Mesenchymal stem cell (in vitro differentiated cells and primary cell): ENCODE measurements around the gene ADGRV1.

Experiments used
- DNase-seq: peaks from one replicate; pipeline ENCODE4 v3.0.0-alpha.2; 2013
- H2AFZ ChIP-seq: one replicate; pipeline ENCODE4 v1.6.1; 2013; ENCODE audit warnings: low read depth, mild to moderate bottlenecking, control low read depth, inconsistent platforms, low read length, moderate library complexity
- H2AK5ac ChIP-seq: 2 replicates; pipeline ENCODE4 v1.6.1; 2013; ENCODE audit warnings: low read length, moderate library complexity, mild to moderate bottlenecking, inconsistent platforms; ENCODE audit not compliant: severe bottlenecking
- H2BK120ac ChIP-seq: one replicate; pipeline ENCODE4 v1.6.1; 2013; ENCODE audit warnings: low read depth, mild to moderate bottlenecking, inconsistent platforms, low read length, moderate library complexity
- H2BK12ac ChIP-seq, 2 experiments: one replicate each; pipeline ENCODE4 v1.6.1; 2013; ENCODE audit warnings: inconsistent platforms in 2 of 2, low read length in 2 of 2, mild to moderate bottlenecking in 2 of 2, moderate library complexity in 2 of 2, control low read depth in 1 of 2
- H2BK15ac ChIP-seq: one replicate; pipeline ENCODE4 v1.6.1; 2013; ENCODE audit warnings: mild to moderate bottlenecking, low read depth, inconsistent platforms; ENCODE audit not compliant: poor library complexity, severe bottlenecking
- H2BK5ac ChIP-seq: 2 replicates; pipeline ENCODE4 v1.6.1; 2013; ENCODE audit warnings: low read depth, mild to moderate bottlenecking, low read length, control low read depth, inconsistent platforms; ENCODE audit not compliant: poor library complexity, severe bottlenecking
- H3K14ac ChIP-seq, 2 experiments: one replicate each; pipeline ENCODE4 v1.6.1; 2013; ENCODE audit warnings: inconsistent platforms in 2 of 2, low read length in 2 of 2, control low read depth in 1 of 2, mild to moderate bottlenecking in 1 of 2, moderate library complexity in 1 of 2
- H3K18ac ChIP-seq, 2 experiments: one replicate each; pipeline ENCODE4 v1.6.1; 2013; ENCODE audit warnings: inconsistent platforms in 2 of 2, low read length in 2 of 2, control low read depth in 1 of 2, low read depth in 1 of 2, mild to moderate bottlenecking in 1 of 2
- H3K23ac ChIP-seq, 2 experiments: one replicate each; pipeline ENCODE4 v1.6.1; 2013; ENCODE audit warnings: inconsistent platforms in 2 of 2, low read length in 2 of 2, mild to moderate bottlenecking in 2 of 2, moderate library complexity in 2 of 2, control low read depth in 1 of 2
- H3K27ac ChIP-seq: 2 replicates; pipeline ENCODE4 v1.5.1; 2013; ENCODE audit warnings: mild to moderate bottlenecking, moderate library complexity, low read length, control low read depth, inconsistent platforms; ENCODE audit not compliant: poor library complexity, severe bottlenecking
- H3K27me3 ChIP-seq, 2 experiments: 2 replicates each; pipeline versions ENCODE4 v1.6.1 to v1.7.0; 2013; ENCODE audit warnings: low read length in 2 of 2, mild to moderate bottlenecking in 2 of 2, moderate library complexity in 2 of 2, control low read depth in 1 of 2, inconsistent platforms in 1 of 2; ENCODE audit not compliant: control insufficient read depth in 1 of 2, insufficient read depth in 1 of 2
- H3K36me3 ChIP-seq, 2 experiments: 2 replicates each; pipeline versions ENCODE4 v1.6.1 to v1.7.0; 2013; ENCODE audit warnings: low read length in 2 of 2, control low read depth in 1 of 2, inconsistent platforms in 1 of 2, low read depth in 1 of 2, mild to moderate bottlenecking in 1 of 2; ENCODE audit not compliant: insufficient read depth in 2 of 2, control insufficient read depth in 1 of 2
- H3K4ac ChIP-seq, 2 experiments: one replicate each; pipeline ENCODE4 v1.6.1; 2013; ENCODE audit warnings: inconsistent platforms in 2 of 2, low read length in 2 of 2, mild to moderate bottlenecking in 2 of 2, moderate library complexity in 2 of 2, control low read depth in 1 of 2, low read depth in 1 of 2
- H3K4me1 ChIP-seq: 2 replicates; pipeline ENCODE4 v1.6.1; 2013; ENCODE audit warnings: low read depth, low read length, control low read depth; ENCODE audit not compliant: control insufficient read depth, insufficient read depth
- H3K4me2 ChIP-seq: 2 replicates; pipeline ENCODE4 v1.6.1; 2013; ENCODE audit warnings: low read length, mild to moderate bottlenecking, inconsistent platforms; ENCODE audit not compliant: poor library complexity, severe bottlenecking
- H3K4me3 ChIP-seq, 2 experiments: 2 replicates each; pipeline versions ENCODE4 v1.5.1 to v1.7.0; 2013; ENCODE audit warnings: low read length in 2 of 2, mild to moderate bottlenecking in 2 of 2, control low read depth in 1 of 2, low read depth in 1 of 2; ENCODE audit not compliant: insufficient read depth in 1 of 2
- H3K79me1 ChIP-seq: replicated peaks from 2 replicates; pipeline ENCODE4 v1.6.1; 2013; ENCODE audit warnings: mild to moderate bottlenecking, control low read depth, low read length, inconsistent platforms; ENCODE audit not compliant: poor library complexity, severe bottlenecking
- H3K9ac ChIP-seq: 2 replicates; pipeline ENCODE4 v1.7.0; 2013; ENCODE audit warnings: mild to moderate bottlenecking, low read length, moderate library complexity
- H3K9me3 ChIP-seq: 2 replicates; pipeline ENCODE4 v1.7.0; 2013; ENCODE audit warnings: mild to moderate bottlenecking, low read length; ENCODE audit not compliant: control insufficient read depth
- H4K8ac ChIP-seq: one replicate; pipeline ENCODE4 v1.6.1; 2013; ENCODE audit warnings: inconsistent platforms, mild to moderate bottlenecking, low read length, moderate library complexity
- H4K91ac ChIP-seq: one replicate; pipeline ENCODE4 v1.6.1; 2013; ENCODE audit warnings: mild to moderate bottlenecking, low read length, inconsistent platforms
- WGBS: methylation state at CpG from one replicate; pipeline ENCODE4 v1.1.7; 2013; ENCODE audit warnings: mixed read lengths; 5-methylcytosine and 5-hydroxymethylcytosine counted together

Gene ADGRV1

DNA sequence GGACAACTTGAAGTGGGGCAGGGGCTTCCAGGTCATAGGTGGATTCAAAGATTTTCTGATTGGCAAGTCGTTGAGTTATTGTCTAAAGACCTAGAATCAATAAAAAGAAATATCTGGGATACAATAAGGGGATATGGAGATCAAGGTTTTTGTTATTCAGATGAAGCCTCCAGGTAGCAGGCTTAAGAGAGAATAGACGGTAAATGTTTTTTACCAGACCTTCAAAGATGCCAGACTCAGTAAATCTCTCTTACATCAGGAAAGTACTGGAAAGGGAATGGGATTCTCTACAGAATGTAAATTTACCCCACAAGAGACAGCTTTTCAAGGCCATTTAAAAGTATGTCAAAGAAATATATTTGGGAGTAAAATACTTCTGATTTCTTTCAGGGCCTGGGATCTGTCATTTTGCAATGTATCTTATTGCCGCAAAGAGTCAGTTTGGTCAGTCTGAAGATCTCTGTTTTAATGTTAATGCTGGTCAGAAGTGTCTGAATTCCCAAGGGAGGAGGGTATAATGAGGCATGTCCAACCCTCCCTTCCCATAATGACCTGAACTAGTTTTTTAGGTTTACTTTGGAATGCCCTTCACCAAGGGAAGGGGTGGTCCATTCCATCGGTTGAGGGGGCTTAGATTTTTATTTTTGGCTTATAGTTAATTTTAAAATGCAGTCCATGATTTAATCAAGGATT lies 15.6 kb upstream of the ADGRV1 start:
- Histone ChIP-seq H3K4ac (no peak overlapping the region), H3K4me3 (no peak overlapping the region), H3K14ac (no peak overlapping the region), H3K4me2 (no peak overlapping the region), H3K9me3 (no peaks in the 10 kb centered on the region), H3K27ac (no peak overlapping the region), H2AK5ac (no peak overlapping the region), H3K23ac (no peak overlapping the region), H2BK120ac (no peak overlapping the region), H4K91ac (no peak overlapping the region), H2BK12ac (no peak overlapping the region), H3K27me3 (peaks cover 4 to 17% of the 10 kb centered on the region in 2 experiments), H3K9ac (no peak overlapping the region), H4K8ac (no peak overlapping the region), H2AFZ (no peak overlapping the region), H2BK15ac (no peak overlapping the region), H3K18ac (no peak overlapping the region), H3K79me1 (no peaks in the 10 kb centered on the region), H3K36me3 (no peaks in the 10 kb centered on the region), H3K4me1 (no peaks in the 10 kb centered on the region), H2BK5ac (no peak overlapping the region)
- WGBS: 69% methylated on average over 2 of the region's 4 CpGs
- no peak for DNase-seq

DNA sequence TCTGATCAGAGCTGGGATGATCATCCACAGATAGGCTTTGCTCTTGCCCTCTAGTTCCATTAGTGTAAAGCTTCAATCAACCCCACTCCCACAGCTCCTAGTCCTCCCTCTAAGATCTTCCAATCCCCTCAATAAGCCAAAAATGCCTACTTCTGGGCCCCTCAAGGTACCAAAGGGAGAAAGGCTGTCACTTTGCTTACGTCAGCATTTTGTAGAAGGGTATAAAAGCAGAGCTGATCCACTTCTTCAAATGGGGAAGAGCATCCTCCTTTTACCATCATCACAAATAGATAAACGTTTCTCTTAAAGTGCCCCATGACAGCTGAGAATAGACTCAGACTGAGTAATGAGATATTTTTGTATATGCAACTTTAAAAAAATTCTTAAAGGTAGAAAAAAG lies 13.1 kb upstream of the ADGRV1 start:
- DNase-seq: no peak
- no peak overlapping the region for H2AFZ ChIP-seq
- no peak overlapping the region for H2BK120ac ChIP-seq
- no peak overlapping the region for H2BK12ac ChIP-seq
- no peaks in the 10 kb centered on the region for H3K4me1 ChIP-seq
- H3K4me3 ChIP-seq: no peak overlapping the region
- H2BK5ac ChIP-seq: no peak overlapping the region
- H3K36me3 ChIP-seq: no peaks in the 10 kb centered on the region
- H3K79me1 ChIP-seq: no peaks in the 10 kb centered on the region
- H4K8ac ChIP-seq: no peak overlapping the region
- H3K27me3 ChIP-seq: peaks cover 4 to 17% of the 10 kb centered on the region in 2 experiments
- H4K91ac ChIP-seq: no peak overlapping the region
- no peak overlapping the region for H2AK5ac ChIP-seq
- H3K4me2 ChIP-seq: no peak overlapping the region
- no peak overlapping the region for H3K23ac ChIP-seq
- no peaks in the 10 kb centered on the region for H3K9me3 ChIP-seq
- H3K18ac ChIP-seq: no peak overlapping the region
- no CpG with 5 or more reads among the region's 2 CpGs for WGBS
- no peak overlapping the region for H3K9ac ChIP-seq
- H3K4ac ChIP-seq: no peak overlapping the region
- no peak overlapping the region for H3K27ac ChIP-seq
- H2BK15ac ChIP-seq: no peak overlapping the region
- no peak overlapping the region for H3K14ac ChIP-seq

DNA sequence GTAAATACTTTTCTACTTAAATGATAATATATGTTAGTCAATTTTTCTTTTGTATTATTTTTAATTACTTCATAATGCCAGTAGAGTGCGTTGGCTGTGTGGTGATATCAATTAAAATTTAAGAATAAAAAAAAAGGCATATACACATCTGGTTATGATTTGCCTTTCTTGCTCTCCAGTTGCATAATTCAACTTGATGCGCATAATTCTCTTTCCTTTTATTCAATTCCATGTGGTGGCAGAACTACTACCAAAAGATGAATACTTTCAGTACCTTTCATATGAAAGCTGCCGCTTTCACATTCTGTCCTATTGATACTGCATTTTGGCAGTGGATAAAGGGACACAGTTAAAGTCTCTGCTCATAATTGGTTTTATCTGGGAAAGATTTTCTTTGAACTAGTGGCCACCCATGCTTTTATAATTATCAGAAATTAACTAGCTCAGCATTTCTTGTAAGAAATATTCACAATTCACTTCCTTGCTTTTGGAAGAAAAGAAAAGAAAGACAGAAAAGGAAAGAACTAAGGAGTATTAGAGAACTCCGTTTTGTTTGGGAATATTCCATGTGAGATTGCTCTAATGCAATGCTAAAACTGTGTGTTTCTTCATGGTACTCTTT lies 12.3 kb upstream of the ADGRV1 start:
- Histone ChIP-seq H2BK120ac (no peak overlapping the region), H3K4me1 (no peaks in the 10 kb centered on the region), H3K14ac (no peak overlapping the region), H4K91ac (no peak overlapping the region), H3K4ac (no peak overlapping the region), H3K36me3 (no peaks in the 10 kb centered on the region), H2AK5ac (no peak overlapping the region), H2BK5ac (no peak overlapping the region), H3K23ac (no peak overlapping the region), H4K8ac (no peak overlapping the region), H3K9me3 (no peaks in the 10 kb centered on the region), H3K4me2 (no peak overlapping the region), H2BK15ac (no peak overlapping the region), H3K27me3 (peaks cover 4 to 17% of the 10 kb centered on the region in 2 experiments), H3K9ac (no peak overlapping the region), H3K4me3 (no peak overlapping the region), H3K79me1 (no peaks in the 10 kb centered on the region), H2AFZ (no peak overlapping the region), H3K18ac (no peak overlapping the region), H2BK12ac (no peak overlapping the region), H3K27ac (no peak overlapping the region)
- no peak for DNase-seq
- 100% methylated on average over 2 of the region's 4 CpGs for WGBS

DNA sequence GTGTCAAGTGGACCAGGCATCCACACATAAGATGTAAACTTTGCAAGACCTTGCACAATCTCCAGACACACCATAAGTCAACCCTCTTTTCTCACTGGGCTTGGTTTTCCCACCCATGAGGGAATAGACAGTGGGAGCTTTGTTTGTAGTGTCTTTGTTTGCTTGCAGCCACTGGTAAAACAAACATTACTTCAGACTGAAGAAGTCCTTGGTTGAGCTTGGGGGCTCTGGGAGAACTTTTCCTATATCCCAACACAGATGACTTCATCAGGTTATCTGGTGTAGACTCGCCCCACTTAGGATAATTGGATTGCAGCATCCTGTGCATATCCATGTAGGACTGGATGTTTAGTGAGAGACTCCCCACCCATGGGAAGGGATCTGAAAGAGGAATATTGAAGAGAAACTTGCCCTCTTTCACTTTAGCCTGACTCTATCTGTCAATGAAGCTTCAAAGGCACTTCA lies 11.5 kb upstream of the ADGRV1 start:
- H2BK15ac ChIP-seq: no peak overlapping the region
- peaks cover 6 to 22% of the 10 kb centered on the region in 2 experiments for H3K27me3 ChIP-seq
- WGBS: 20% methylated on average over 1 of the region's 1 CpG
- H3K4me2 ChIP-seq: no peak overlapping the region
- no peaks in the 10 kb centered on the region for H3K79me1 ChIP-seq
- no peak overlapping the region for H3K4me3 ChIP-seq
- no peak overlapping the region for H4K91ac ChIP-seq
- no peak overlapping the region for H3K9ac ChIP-seq
- no peak overlapping the region for H2AFZ ChIP-seq
- DNase-seq: peak; percentile 31
- no peak overlapping the region for H2AK5ac ChIP-seq
- H2BK12ac ChIP-seq: no peak overlapping the region
- no peak overlapping the region for H3K4ac ChIP-seq
- no peak overlapping the region for H4K8ac ChIP-seq
- H3K18ac ChIP-seq: no peak overlapping the region
- no peak overlapping the region for H3K14ac ChIP-seq
- H3K4me1 ChIP-seq: no peaks in the 10 kb centered on the region
- H2BK5ac ChIP-seq: no peak overlapping the region
- no peak overlapping the region for H3K27ac ChIP-seq
- no peak overlapping the region for H3K23ac ChIP-seq
- H3K9me3 ChIP-seq: no peaks in the 10 kb centered on the region
- H2BK120ac ChIP-seq: no peak overlapping the region
- no peaks in the 10 kb centered on the region for H3K36me3 ChIP-seq
